Mammary epithelial cell (primary cell): ENCODE data around the gene RCBTB2.

Experiments
- CTCF ChIP-seq, 2 donors: IDR thresholded peaks in 1 of 2; conservative IDR thresholded peaks in 1 of 2; 2 replicates each; pipeline ENCODE4 v1.5.1; 2011 to 2012; ENCODE audit warnings: inconsistent platforms in 2 of 2, low read length in 2 of 2, mild to moderate bottlenecking in 2 of 2, control low read depth in 1 of 2, low read depth in 1 of 2; ENCODE audit not compliant: insufficient read depth in 1 of 2; ENCODE audit errors: extremely low read depth in 1 of 2
- EZH2 ChIP-seq: IDR thresholded peaks from 2 replicates; pipeline ENCODE4 v1.6.1; 2012; ENCODE audit warnings: low read length, inconsistent platforms, borderline replicate concordance

DNA sequence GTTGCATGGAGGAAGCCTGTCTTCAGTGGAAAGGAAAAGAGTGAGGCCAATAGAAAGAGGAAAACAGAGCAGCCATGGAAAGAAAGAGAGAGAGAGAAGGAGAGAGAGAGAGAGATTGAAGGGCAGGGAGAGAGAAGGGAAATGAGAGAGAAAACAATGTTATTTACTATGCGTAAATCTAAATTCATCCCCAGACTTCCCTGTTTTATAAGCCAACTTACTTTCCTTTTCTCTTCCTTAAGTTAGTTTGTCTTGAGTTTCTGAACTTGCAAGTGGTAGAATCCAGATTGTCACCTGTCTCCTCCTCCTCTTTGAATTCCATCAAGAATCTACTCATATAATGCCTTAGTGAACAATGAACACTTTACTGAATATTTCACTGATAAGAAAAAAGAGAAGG, 16.8 kb upstream of the RCBTB2 start:
- TF ChIP-seq EZH2 (no peak), CTCF (conservative IDR thresholded peaks at IDR 0.05 in 1 of 2, IDR thresholded peaks at IDR 0.05 in 1 of 2; ENCODE audit: extremely low read depth in 1 of 2, insufficient read depth in 1 of 2, low read depth in 1 of 2, low read length in 2 of 2) (no peak)
